MM.1S (cell line): ENCODE measurements around the gene DPM2.

Experiments
- CTCF ChIP-seq: fragments of 300-600 bp; sonication (generic); IDR thresholded peaks from 2 replicates; pipeline ENCODE4 v1.5.1; 2016; ENCODE audit warnings: antibody characterized with exemption, low read length, mixed read lengths
- EZH2 ChIP-seq: fragments of 300-600 bp; sonication (generic); optimal IDR thresholded peaks from 2 replicates; pipeline ENCODE3; 2017; ENCODE audit warnings: low read depth, mild to moderate bottlenecking, antibody characterized with exemption, low read length, mixed read lengths
- EZH2phosphoT487 ChIP-seq: fragments of 300-600 bp; sonication (generic); IDR thresholded peaks from 2 replicates; pipeline ENCODE4 v1.6.1; 2018; ENCODE audit warnings: antibody characterized with exemption, low read length

GRCh38 chr9:127966416-127967150, 28.9 kb upstream of the DPM2 start:
- TF ChIP-seq CTCF (no peak), EZH2phosphoT487 (no peak), EZH2 (no peak)
